NCI-H748 treated with DMSO at 0.1 percent for 48 hours (cell line): Measurements from ENCODE around the gene ZNF511.
A peak's percentile ranks its signal among the peaks of the same experiment; 100 is the strongest.

Source experiments
- DNase-seq: peaks from one replicate; lab custom pipeline; 2025; lab: John Stamatoyannopoulos, UW

Gene ZNF511

DNA sequence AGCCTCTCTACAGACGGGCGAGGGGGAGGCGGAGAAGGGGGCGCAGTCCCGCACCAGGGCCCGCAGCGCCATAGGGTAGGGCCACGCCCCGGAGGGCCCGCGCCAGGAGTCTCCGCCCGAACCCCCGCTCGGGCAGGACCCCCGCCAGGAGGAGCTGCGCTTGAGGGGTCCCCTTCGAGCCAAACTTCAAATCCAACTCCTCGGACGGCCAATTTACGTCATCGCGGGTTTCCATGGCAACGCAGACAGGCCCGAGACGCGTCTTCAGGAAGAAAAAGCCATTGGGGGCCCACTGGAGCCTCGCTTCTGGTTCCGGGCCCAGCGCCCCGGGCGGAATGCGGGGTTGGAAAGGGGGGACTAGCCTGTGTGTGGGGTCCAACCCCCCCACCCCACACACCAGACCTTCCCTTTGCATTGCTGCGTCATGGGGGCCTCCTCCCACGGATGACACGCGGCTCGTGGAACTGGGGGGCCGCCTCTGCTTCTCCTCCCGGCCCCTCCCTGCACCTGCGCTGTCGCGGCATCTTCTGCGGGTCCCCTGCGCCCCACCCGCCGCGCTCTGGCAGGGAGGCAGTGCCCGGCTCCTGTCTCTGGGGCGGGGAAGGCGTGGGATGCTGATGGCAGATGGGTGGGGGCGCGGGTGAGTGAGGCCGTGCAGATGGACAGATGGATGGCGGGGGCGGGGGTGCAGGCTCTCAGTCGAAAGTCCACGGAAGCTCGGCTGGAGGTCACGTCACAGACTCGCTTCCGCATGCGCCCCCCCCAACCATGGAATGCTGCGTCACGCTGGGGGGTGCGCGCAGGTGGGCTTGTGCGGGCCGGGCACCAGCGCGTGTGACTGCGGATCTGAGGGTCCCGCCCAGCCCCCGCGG is 26.8 kb downstream of the ZNF511 start:
- peak; percentile 4 for DNase-seq

GRCh38 chr10:133336118-133336576 is 27.4 kb downstream of the ZNF511 start:
- no peak for DNase-seq

GRCh38 chr10:133336577-133337369 is 28.1 kb downstream of the ZNF511 start, which contains the start of gene CALY:
TSS of gene CALY (minus strand) at chr10:133336896. CDS start at chr10:133328989, 7,907 bp downstream.
- DNase-seq = no peak

DNA sequence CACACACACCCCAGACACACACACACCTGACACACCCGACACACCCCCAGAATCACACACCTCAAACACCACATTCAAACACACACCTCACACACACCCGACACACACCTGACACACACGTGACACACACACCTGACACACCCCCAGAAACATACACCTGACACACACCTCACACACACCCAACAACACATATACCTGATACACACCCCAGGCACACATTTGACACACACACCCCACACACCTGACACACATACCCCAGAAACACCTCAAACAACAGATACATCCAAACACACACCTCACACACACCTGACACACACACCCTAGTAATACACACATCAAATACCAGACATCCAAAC is 28.6 kb downstream of the ZNF511 start:
- no peak for DNase-seq

- no peak for DNase-seq
These were observed 29.7 kb downstream of the ZNF511 start for GRCh38 chr10:133338080-133339071.

DNA sequence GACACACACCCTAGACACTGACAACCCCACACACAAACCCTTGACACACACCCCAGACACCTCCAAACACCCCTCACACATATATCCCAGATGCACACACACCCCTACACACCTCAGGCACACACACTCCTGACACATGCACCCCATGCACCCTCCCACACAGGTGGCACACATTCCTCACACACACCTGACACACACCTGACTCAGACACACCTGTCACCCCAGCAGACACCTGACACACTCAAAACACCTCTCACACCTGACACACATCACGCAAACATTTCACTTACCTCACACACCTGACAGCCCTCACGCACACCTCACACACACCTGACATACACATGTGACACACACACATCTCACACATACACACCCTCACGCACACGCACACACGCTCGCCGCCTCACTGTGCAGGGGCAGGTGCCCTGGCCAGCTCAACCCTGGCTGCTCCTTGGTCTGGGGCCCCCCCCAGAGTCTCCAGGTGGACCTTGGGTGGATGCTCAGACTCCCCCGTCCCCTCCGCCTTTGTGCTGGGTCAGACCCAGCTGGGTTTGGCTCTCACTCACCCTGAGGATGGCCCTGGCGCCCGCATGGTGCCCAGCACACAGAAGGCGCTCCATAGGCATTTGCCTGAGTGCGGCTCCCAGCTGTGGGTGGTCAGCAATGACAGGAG is 31.1 kb downstream of the ZNF511 start:
- DNase-seq = no peak

- no peak for DNase-seq
These were observed 33.3 kb downstream of the ZNF511 start for GRCh38 chr10:133341983-133342382.

- DNase-seq = no peak
These were observed 34.2 kb downstream of the ZNF511 start for GRCh38 chr10:133342942-133343341.

GRCh38 chr10:133343558-133343957 is 34.8 kb downstream of the ZNF511 start:
- no peak for DNase-seq

- DNase-seq = no peak
These were observed 35.5 kb downstream of the ZNF511 start for GRCh38 chr10:133344236-133344635.

DNA sequence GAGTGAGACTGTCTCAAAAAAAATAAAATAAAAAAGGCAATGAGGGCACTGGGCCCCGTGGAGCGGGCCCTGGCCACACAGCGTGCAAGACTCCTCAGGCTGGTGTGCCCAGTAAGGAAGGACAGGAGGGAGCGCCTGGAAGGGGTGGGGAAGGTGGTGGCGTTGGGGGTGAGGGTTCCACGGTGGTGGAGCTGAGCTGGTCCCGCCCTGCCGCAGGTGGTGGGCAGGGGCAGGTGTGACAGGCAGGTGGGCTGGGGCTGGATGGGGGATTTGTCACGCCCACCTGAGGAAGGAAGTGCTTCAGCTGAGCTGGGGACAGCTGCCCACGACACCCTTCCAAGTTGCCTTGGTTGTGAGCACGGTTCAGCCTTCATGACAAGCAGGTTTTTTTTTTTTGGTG is 37.7 kb downstream of the ZNF511 start:
- no peak for DNase-seq

- DNase-seq = no peak
These were observed 39.2 kb downstream of the ZNF511 start for GRCh38 chr10:133347710-133348517.

GRCh38 chr10:133349160-133349568 is 40.5 kb downstream of the ZNF511 start:
- no peak for DNase-seq

DNA sequence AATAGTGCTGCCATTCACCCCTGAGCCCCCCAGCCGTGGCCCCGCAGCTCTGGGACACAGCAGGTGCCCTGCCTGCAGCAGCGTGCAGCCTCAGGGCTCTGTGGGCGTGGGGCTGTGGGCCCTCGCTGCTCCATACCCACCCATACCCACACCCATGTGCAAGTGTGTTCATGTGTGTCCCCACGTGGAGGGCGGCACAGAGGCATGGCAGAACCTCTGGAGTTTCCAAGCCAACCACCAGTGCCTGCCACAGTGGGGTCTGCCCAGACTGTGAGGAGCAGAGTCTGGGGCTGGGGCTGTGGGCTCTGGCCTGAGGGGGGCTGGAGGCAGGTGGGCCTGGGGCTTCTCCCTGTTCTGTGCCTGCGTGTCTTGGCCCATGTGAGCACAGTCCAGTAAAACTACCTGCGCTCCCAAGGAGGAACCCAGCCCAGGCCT is 40.9 kb downstream of the ZNF511 start:
- no peak for DNase-seq

DNA sequence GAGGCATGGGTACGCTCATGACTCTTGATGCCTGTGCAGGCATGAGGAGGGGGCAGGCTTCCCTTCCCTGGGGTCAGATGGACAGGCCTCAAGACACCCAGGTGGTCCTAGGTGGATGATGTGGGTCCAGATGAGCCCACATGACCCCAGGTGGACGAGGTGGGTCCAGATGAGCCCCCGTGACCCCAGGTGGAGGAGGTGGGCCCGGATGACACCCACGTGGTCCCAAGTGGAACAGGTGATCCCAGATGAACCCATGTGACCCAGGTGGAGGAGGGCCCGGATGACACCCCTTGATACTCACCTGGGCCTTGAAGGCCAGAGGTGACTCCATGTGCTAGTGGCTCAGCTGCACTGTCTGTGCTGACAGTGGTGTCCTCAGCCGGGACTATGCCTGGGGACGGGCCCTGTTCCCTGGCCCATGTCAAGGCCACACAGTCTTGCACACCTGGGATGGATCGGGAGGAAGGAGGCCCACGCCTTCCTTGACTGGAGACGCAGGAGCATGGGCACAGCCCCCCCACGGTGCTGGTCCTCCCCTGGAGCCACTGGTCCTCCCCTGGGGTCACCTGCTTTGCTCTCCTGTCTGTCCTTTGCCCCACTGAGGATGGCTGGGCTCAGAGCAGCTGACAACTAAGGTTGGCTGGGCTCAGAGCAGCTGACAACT is 41.7 kb downstream of the ZNF511 start:
- DNase-seq = no peak

- no peak for DNase-seq
These were observed 42.2 kb downstream of the ZNF511 start for GRCh38 chr10:133350950-133351329.

GRCh38 chr10:133351408-133352318 is 42.9 kb downstream of the ZNF511 start:
- DNase-seq = no peak

GRCh38 chr10:133353202-133353959 is 44.7 kb downstream of the ZNF511 start:
- DNase-seq = no peak
